Uterus (tissue), 4 donors: ENCODE measurements around the gene CPSF4L. TPM values are rescaled to one million over a fixed set of nuclear protein-coding genes. Genes with fewer than 3 reads are reported as not detected.
A peak's percentile ranks its signal among the peaks of the same experiment; 100 is the strongest.

ENCODE experiments used
- DNase-seq, 2 donors: peaks; one replicate each; pipeline ENCODE4 v3.0.0-alpha.2; 2019 to 2020
- H3K27ac ChIP-seq, 2 donors: fragments of 200-600 bp; sonication (generic); 1 replicate in 1 of 2; 2 replicates in 1 of 2; pipeline ENCODE4 v1.5.1; 2016 to 2018
- H3K27me3 ChIP-seq, 2 donors: fragments of 200-600 bp; sonication (generic); one replicate each; pipeline ENCODE4 v1.5.1; 2018 to 2019; ENCODE audit warnings: control low read depth in 1 of 2
- H3K36me3 ChIP-seq, 2 donors: fragments of 200-600 bp; sonication (generic); one replicate each; pipeline ENCODE4 v1.5.1; 2019; ENCODE audit warnings: control low read depth in 1 of 2
- H3K4me1 ChIP-seq, 2 donors: fragments of 200-600 bp; sonication (generic); one replicate each; pipeline ENCODE4 v1.5.1; 2018 to 2019; ENCODE audit warnings: control low read depth in 1 of 2
- H3K4me3 ChIP-seq, 2 donors: fragments of 200-600 bp; sonication (generic); 1 replicate in 1 of 2; 2 replicates in 1 of 2; pipeline ENCODE4 v1.5.1; 2018 to 2019; ENCODE audit warnings: mild to moderate bottlenecking in 1 of 2
- H3K9me3 ChIP-seq, 2 donors: fragments of 200-600 bp; sonication (generic); one replicate each; pipeline ENCODE4 v1.5.1; 2019; ENCODE audit warnings: control low read depth in 1 of 2
- CTCF ChIP-seq, 4 experiments: fragments of 200-600 bp in 2 of 4; fragments of 450-650 bp in 2 of 4; sonication (generic) in 2 of 4; IDR thresholded peaks; one replicate each; pipeline ENCODE4 v1.5.1; 2016 to 2019; ENCODE audit warnings: antibody characterized with exemption in 4 of 4, mild to moderate bottlenecking in 2 of 4, moderate library complexity in 1 of 4
- POLR2A ChIP-seq, 2 donors: fragments of 450-650 bp; IDR thresholded peaks; one replicate each; pipeline ENCODE4 v1.6.1; 2016; ENCODE audit warnings: antibody characterized with exemption in 2 of 2, mild to moderate bottlenecking in 1 of 2, moderate library complexity in 1 of 2
- intact Hi-C: fragments of 100-400 bp; cut with DNase I; formaldehyde crosslinking; loops from one replicate; pipeline ENCODE4 v1.15.1; 2023; ENCODE audit warnings: low total_unique reads
- total RNA-seq, 4 donors: library from RNA; depleted of rRNA in 3 of 4; stranded (reverse); fragments of >200 nt in 3 of 4; gene quantifications; one replicate each; pipeline versions ENCODE4 v1.1.0 to v1.2.4, GENCODE V29; 2014 to 2023
- donor health status: DM: yes; HTN: yes; CAD: no.

The CPSF4L gene
- total RNA-seq, 4 donors from 2014 or later, result 0.34 TPM; not detected in 3

GRCh38 chr17:73307130-73307529 is 45.5 kb upstream of the CPSF4L start:
- Histone ChIP-seq H3K9me3 (no peaks in the 10 kb centered on the region), H3K36me3 (no peaks in the 10 kb centered on the region), H3K27me3 (no peaks in the 10 kb centered on the region), H3K4me3 (peak overlapping the region in 1 of 2 donors; percentile 1), H3K4me1 (no peaks in the 10 kb centered on the region), H3K27ac (peak overlapping the region; percentile 97 to 99)
- DNase-seq, result no peak
- TF ChIP-seq POLR2A (IDR thresholded peaks at IDR 0.05), result no peak
- TF ChIP-seq CTCF (IDR thresholded peaks at IDR 0.05), result no peak
- intact Hi-C loops, result no loop called here

GRCh38 chr17:73305845-73306836 is 44.5 kb upstream of the CPSF4L start:
- H3K4me1 ChIP-seq, result peaks cover 0 to 5% of the 10 kb centered on the region in 2 donors
- H3K36me3 ChIP-seq, result no peaks in the 10 kb centered on the region
- no peaks in the 10 kb centered on the region for H3K9me3 ChIP-seq
- peak overlapping the region; percentile 97 to 99 for H3K27ac ChIP-seq
- no peak for DNase-seq
- no peak for TF ChIP-seq CTCF (IDR thresholded peaks at IDR 0.05)
- TF ChIP-seq POLR2A (IDR thresholded peaks at IDR 0.05), result no peak
- H3K27me3 ChIP-seq, result no peaks in the 10 kb centered on the region
- H3K4me3 ChIP-seq, result peak overlapping the region in 1 of 2 donors; percentile 36
- intact Hi-C loops, result no loop called here

- DNase-seq, result peak; percentile 63 to 77
- H3K9me3 ChIP-seq, result no peaks in the 10 kb centered on the region
- peak overlapping the region; percentile 97 to 99 for H3K27ac ChIP-seq
- no peaks in the 10 kb centered on the region for H3K36me3 ChIP-seq
- TF ChIP-seq CTCF (IDR thresholded peaks at IDR 0.05) (peak in 3 of 4 experiments; percentile 13 to 49 (median 18)), POLR2A (IDR thresholded peaks at IDR 0.05) (no peak)
- H3K4me3 ChIP-seq, result peak overlapping the region; percentile 24 to 36
- H3K27me3 ChIP-seq, result no peaks in the 10 kb centered on the region
- H3K4me1 ChIP-seq, result peaks cover 4 to 5% of the 10 kb centered on the region in 2 donors
- intact Hi-C loops, result no loop called here
Measured at GRCh38 chr17:73304971-73305812, 43.5 kb upstream of the CPSF4L start.

- H3K9me3 ChIP-seq, result no peaks in the 10 kb centered on the region
- peak overlapping the region; percentile 97 to 99 for H3K27ac ChIP-seq
- DNase-seq, result no peak
- H3K27me3 ChIP-seq, result no peaks in the 10 kb centered on the region
- intact Hi-C loops, result no loop called here
- peaks cover 10 to 12% of the 10 kb centered on the region in 2 donors for H3K4me1 ChIP-seq
- no peaks in the 10 kb centered on the region for H3K36me3 ChIP-seq
- peak overlapping the region; percentile 24 to 36 for H3K4me3 ChIP-seq
- TF ChIP-seq CTCF (IDR thresholded peaks at IDR 0.05) (no peak), POLR2A (IDR thresholded peaks at IDR 0.05) (no peak)
Measured at GRCh38 chr17:73304438-73304837, 42.8 kb upstream of the CPSF4L start.
